Stomach (tissue), 4 donors: ENCODE results near the gene TRIB2.

Experiments
- EP300 ChIP-seq: sonication (generic); formaldehyde crosslinking; IDR thresholded peaks from one replicate; pipeline ENCODE4 v1.6.1; 2017; ENCODE audit warnings: antibody characterized with exemption
- POLR2A ChIP-seq, 4 donors: fragments of 450-650 bp; IDR thresholded peaks; one replicate each; pipeline ENCODE4 v1.6.1; 2016; ENCODE audit warnings: antibody characterized with exemption in 4 of 4, control low read depth in 2 of 4, mild to moderate bottlenecking in 1 of 4, moderate library complexity in 1 of 4
- POLR2AphosphoS5 ChIP-seq, 3 donors: sonication (generic); formaldehyde crosslinking; IDR thresholded peaks; one replicate each; pipeline ENCODE4 v1.6.1; 2016; ENCODE audit warnings: antibody characterized with exemption in 3 of 3
- TF ChIP-seq, protein P1 (sequence below), 7 experiments: fragments of 450-650 bp in 4 of 7; fragments of 200-600 bp in 3 of 7; sonication (generic) in 3 of 7; IDR thresholded peaks; one replicate each; pipeline ENCODE4 v1.5.1; 2016 to 2019; ENCODE audit warnings: antibody characterized with exemption in 7 of 7, control low read depth in 2 of 7, mild to moderate bottlenecking in 1 of 7

DNA sequence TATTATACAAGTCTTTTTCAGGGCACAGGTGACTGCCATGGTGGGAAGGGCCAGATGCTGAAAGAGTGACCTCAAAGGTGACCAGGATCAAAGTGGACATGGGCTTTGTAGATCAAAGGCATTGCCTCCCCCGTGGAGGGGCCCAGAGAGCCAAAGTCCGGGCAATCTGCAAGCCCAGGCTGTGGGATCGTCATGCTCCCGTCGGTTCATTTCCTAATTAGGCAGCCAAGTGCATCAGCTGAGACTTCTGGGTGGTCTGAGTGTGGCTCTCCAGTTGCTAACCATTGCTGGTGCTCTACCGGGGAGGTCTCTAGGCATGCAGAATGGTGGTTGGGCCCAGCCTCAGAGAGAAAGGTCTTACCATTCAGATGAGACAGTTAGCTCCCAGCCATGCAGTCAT, 61.6 kb downstream of the TRIB2 start:
- TF ChIP-seq, protein P1, sequence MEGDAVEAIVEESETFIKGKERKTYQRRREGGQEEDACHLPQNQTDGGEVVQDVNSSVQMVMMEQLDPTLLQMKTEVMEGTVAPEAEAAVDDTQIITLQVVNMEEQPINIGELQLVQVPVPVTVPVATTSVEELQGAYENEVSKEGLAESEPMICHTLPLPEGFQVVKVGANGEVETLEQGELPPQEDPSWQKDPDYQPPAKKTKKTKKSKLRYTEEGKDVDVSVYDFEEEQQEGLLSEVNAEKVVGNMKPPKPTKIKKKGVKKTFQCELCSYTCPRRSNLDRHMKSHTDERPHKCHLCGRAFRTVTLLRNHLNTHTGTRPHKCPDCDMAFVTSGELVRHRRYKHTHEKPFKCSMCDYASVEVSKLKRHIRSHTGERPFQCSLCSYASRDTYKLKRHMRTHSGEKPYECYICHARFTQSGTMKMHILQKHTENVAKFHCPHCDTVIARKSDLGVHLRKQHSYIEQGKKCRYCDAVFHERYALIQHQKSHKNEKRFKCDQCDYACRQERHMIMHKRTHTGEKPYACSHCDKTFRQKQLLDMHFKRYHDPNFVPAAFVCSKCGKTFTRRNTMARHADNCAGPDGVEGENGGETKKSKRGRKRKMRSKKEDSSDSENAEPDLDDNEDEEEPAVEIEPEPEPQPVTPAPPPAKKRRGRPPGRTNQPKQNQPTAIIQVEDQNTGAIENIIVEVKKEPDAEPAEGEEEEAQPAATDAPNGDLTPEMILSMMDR (IDR thresholded peaks at IDR 0.05): no peak
- TF ChIP-seq POLR2A (IDR thresholded peaks at IDR 0.05): no peak
- TF ChIP-seq POLR2AphosphoS5 (IDR thresholded peaks at IDR 0.05): no peak
- TF ChIP-seq EP300: no peak
